SK-N-SH (cell line): ENCODE measurements around the gene MLLT6.

Source experiments
- POLR2AphosphoS5 ChIP-seq: IDR thresholded peaks from 2 replicates; pipeline ENCODE4 v1.6.1; 2012; ENCODE audit warnings: low read depth, low read length
- TCF12 ChIP-seq: IDR thresholded peaks from 2 replicates; pipeline ENCODE4 v1.4.0; 2012
- TF ChIP-seq, protein P1 (sequence below): fragments of 200-600 bp; sonication (generic); IDR thresholded peaks from 2 replicates; pipeline ENCODE4 v1.6.1; 2017; ENCODE audit warnings: antibody characterized with exemption, mild to moderate bottlenecking, moderate library complexity

DNA sequence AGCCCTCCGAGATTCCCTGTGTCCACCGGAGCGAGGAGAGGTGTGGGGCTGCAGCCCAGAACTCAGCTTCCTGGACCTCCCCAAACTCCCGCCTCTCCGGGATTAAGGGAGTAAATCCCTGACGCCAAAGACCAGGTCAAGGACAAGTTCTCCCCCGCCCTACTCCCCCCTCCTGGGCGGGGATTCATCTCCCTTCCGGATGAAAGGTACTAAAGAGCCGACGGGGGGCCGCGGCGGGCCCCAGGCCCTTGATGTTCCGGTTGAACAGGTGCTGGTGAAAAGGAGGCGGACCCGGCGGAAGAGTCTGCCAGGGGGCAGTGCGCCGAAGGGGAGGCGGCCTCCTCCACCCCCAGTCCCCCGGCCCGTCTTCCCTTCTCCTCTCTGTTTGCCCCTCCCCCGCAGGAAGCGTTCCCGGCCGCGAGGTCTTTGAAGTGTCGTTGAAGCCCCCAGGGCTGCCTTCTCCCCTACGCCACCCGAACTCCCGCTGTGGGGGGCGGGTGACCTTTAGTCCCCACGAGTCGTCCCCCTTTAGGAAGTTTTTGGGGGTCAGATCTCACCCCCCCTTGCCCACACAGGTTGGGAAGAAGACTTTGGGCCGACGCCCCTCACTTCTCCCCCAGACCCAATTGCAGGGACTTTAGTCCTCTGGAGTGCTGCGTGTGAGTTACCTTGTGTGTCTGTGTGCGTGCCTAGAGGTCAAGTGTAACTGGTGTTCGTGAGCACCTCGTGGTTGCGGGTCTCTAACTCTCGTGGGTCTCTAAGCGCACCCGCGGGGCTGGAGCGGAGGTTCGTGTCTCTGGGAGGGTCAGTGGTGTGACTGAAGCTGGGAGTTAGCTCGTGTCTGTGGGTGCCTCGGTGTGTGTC is 1.1 kb upstream of the MLLT6 start:
- TF ChIP-seq POLR2AphosphoS5 (no peak), TCF12 (no peak)
- TF ChIP-seq, protein P1, sequence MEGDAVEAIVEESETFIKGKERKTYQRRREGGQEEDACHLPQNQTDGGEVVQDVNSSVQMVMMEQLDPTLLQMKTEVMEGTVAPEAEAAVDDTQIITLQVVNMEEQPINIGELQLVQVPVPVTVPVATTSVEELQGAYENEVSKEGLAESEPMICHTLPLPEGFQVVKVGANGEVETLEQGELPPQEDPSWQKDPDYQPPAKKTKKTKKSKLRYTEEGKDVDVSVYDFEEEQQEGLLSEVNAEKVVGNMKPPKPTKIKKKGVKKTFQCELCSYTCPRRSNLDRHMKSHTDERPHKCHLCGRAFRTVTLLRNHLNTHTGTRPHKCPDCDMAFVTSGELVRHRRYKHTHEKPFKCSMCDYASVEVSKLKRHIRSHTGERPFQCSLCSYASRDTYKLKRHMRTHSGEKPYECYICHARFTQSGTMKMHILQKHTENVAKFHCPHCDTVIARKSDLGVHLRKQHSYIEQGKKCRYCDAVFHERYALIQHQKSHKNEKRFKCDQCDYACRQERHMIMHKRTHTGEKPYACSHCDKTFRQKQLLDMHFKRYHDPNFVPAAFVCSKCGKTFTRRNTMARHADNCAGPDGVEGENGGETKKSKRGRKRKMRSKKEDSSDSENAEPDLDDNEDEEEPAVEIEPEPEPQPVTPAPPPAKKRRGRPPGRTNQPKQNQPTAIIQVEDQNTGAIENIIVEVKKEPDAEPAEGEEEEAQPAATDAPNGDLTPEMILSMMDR, result no peak
